ENCODE data around the gene EYA4.

The EYA4 gene

GRCh38 chr6:133241086-133241900 is at the start of gene EYA4:
Gene EYA4 (plus strand): TSS chr6:133241357. CDS start chr6:133274781, 33,424 bp downstream.
- DNase-seq, result no peak

GRCh38 chr6:133193396-133193795 is 47.8 kb upstream of the EYA4 start:
- no peak for DNase-seq

- no peak for DNase-seq
Measured at GRCh38 chr6:133198725-133199124, 42.4 kb upstream of the EYA4 start.

- no peak for DNase-seq
Measured at GRCh38 chr6:133201231-133201630, 39.9 kb upstream of the EYA4 start.

- no peak for DNase-seq
Measured at GRCh38 chr6:133202610-133203343, 38.4 kb upstream of the EYA4 start.

- DNase-seq, result no peak
Measured at GRCh38 chr6:133203344-133203697, 37.8 kb upstream of the EYA4 start.

GRCh38 chr6:133205304-133205703 is 35.9 kb upstream of the EYA4 start:
- no peak for DNase-seq

- no peak for DNase-seq
Measured at GRCh38 chr6:133206942-133207341, 34.2 kb upstream of the EYA4 start.

GRCh38 chr6:133207754-133208153 is 33.4 kb upstream of the EYA4 start:
- DNase-seq, result no peak

GRCh38 chr6:133208183-133208755 is 32.9 kb upstream of the EYA4 start:
- DNase-seq, result no peak

- DNase-seq, result no peak
Measured at GRCh38 chr6:133214267-133214666, 26.9 kb upstream of the EYA4 start.

GRCh38 chr6:133218852-133219251 is 22.3 kb upstream of the EYA4 start:
- DNase-seq, result no peak

- no peak for DNase-seq
Measured at GRCh38 chr6:133223452-133224029, 17.6 kb upstream of the EYA4 start.

- no peak for DNase-seq
Measured at GRCh38 chr6:133225560-133225959, 15.6 kb upstream of the EYA4 start.

GRCh38 chr6:133227344-133227743 is 13.8 kb upstream of the EYA4 start:
- DNase-seq, result no peak

GRCh38 chr6:133230052-133230451 is 11.1 kb upstream of the EYA4 start:
- DNase-seq, result no peak

GRCh38 chr6:133235221-133235620 is 5.9 kb upstream of the EYA4 start:
- DNase-seq, result no peak

- no peak for DNase-seq
Measured at GRCh38 chr6:133236932-133237331, 4.2 kb upstream of the EYA4 start.

- no peak for DNase-seq
Measured at GRCh38 chr6:133240511-133241085, 559 bp upstream of the EYA4 start.

- DNase-seq, result no peak
Measured at GRCh38 chr6:133241901-133242636, 912 bp downstream of the EYA4 start.

- no peak for DNase-seq
Measured at GRCh38 chr6:133242637-133243585, 1.8 kb downstream of the EYA4 start.

Measured in CD4-positive, alpha-beta T cell treated with Interleukin-12 subunit alpha and Interleukin-12 subunit beta, for 1 hour (primary cell).